GM18526 (cell line): ENCODE data around the gene CFAP97.

Experiments
- POLR2A ChIP-seq: IDR thresholded peaks from 3 replicates; pipeline ENCODE4 v1.6.1; 2011; ENCODE audit not compliant: insufficient read length; ENCODE audit errors: extremely low read depth

The CFAP97 gene

GRCh38 chr4:185134307-185134869, 69.4 kb downstream of the CFAP97 start:
- TF ChIP-seq POLR2A: no peak

- no peak for TF ChIP-seq POLR2A
These were observed 75.3 kb downstream of the CFAP97 start for GRCh38 chr4:185128272-185129119.

GRCh38 chr4:185127021-185127925, 76.5 kb downstream of the CFAP97 start:
- TF ChIP-seq POLR2A: no peak

GRCh38 chr4:185124006-185124405, 79.8 kb downstream of the CFAP97 start:
- TF ChIP-seq POLR2A: no peak

GRCh38 chr4:185122681-185123345, 81.0 kb downstream of the CFAP97 start:
- TF ChIP-seq POLR2A: no peak

- no peak for TF ChIP-seq POLR2A
These were observed 83.2 kb downstream of the CFAP97 start for GRCh38 chr4:185120631-185120946.

- TF ChIP-seq POLR2A: no peak
These were observed 83.7 kb downstream of the CFAP97 start for GRCh38 chr4:185119927-185120630.

GRCh38 chr4:185118876-185119275, 84.9 kb downstream of the CFAP97 start:
- no peak for TF ChIP-seq POLR2A

GRCh38 chr4:185117300-185117934, 86.4 kb downstream of the CFAP97 start:
- TF ChIP-seq POLR2A: no peak

- TF ChIP-seq POLR2A: no peak
These were observed 88.0 kb downstream of the CFAP97 start for GRCh38 chr4:185115827-185116232.

- TF ChIP-seq POLR2A: no peak
These were observed 90.5 kb downstream of the CFAP97 start for GRCh38 chr4:185113340-185113739.

GRCh38 chr4:185112104-185112503, 91.7 kb downstream of the CFAP97 start:
- TF ChIP-seq POLR2A: no peak

- TF ChIP-seq POLR2A: no peak
These were observed 93.4 kb downstream of the CFAP97 start for GRCh38 chr4:185110375-185110823.

- TF ChIP-seq POLR2A: no peak
These were observed 94.1 kb downstream of the CFAP97 start for GRCh38 chr4:185109736-185110135.
